ENCODE measurements around the gene HLA-E.

- TF ChIP-seq EZH2 (IDR thresholded peaks at IDR 0.05; ENCODE audit: low read depth): no peak
- TF ChIP-seq, protein P1, sequence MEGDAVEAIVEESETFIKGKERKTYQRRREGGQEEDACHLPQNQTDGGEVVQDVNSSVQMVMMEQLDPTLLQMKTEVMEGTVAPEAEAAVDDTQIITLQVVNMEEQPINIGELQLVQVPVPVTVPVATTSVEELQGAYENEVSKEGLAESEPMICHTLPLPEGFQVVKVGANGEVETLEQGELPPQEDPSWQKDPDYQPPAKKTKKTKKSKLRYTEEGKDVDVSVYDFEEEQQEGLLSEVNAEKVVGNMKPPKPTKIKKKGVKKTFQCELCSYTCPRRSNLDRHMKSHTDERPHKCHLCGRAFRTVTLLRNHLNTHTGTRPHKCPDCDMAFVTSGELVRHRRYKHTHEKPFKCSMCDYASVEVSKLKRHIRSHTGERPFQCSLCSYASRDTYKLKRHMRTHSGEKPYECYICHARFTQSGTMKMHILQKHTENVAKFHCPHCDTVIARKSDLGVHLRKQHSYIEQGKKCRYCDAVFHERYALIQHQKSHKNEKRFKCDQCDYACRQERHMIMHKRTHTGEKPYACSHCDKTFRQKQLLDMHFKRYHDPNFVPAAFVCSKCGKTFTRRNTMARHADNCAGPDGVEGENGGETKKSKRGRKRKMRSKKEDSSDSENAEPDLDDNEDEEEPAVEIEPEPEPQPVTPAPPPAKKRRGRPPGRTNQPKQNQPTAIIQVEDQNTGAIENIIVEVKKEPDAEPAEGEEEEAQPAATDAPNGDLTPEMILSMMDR (conservative IDR thresholded peaks at IDR 0.05): peak; percentile 98
Observed at GRCh38 chr6:30541515-30542403, 52.5 kb downstream of the HLA-E start.
